Retinal pigment epithelial cell (primary cell): ENCODE data around the gene PRLHR.

Experiments
- DNase-seq: peaks from one replicate; pipeline ENCODE4 v3.0.0-alpha.2; 2010; ENCODE audit warnings: low read depth
- H3K4me3 ChIP-seq: 2 replicates; pipeline ENCODE4 v1.5.1; 2011; ENCODE audit warnings: mild to moderate bottlenecking, low read length, control low read depth, moderate library complexity
- TF ChIP-seq, protein P1 (sequence below): conservative IDR thresholded peaks from 2 replicates; pipeline ENCODE4 v1.5.1; 2011; ENCODE audit warnings: low read depth, low read length, control low read depth, inconsistent platforms

PRLHR gene

DNA sequence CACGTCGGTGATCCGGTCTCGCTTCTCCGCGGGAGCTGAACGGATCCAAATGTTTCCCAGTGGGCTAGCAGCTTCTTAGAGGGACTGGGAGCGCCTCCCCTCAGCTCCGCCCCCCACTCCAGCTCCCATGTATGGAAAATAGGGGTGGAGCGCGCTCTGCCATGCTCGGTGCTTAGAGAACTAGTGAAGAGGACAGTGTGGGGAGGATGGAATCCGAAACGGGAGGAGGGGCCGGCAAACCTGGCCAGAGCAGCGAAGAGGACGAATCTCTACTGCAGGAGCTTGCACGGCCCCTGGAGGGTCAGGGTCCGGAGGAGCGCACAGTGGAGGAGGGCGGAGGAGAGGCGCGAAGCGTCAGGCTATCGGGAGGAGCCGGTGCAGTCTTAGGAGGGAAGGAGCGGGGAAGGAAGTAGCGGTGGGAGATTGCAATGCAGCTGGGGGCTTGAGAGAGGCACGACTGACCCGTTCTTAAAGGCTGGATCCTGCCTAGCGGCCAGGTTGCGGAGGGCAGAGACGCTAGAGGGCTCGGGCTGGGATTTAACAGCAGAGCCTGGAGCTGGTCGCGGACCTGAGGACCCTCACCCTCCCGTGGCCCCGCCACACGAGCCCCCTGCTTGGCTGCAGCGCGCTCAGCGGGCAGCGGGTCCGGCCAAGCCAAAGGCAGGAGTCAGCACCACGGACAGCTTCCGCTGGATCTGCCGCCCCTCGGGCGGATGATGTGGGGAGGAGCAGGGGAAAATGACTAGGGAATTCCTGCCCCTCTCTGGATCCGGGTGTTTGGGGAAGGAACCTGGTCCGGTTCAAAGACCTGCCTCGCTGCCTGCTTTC lies at the start of gene PRLHR:
Gene PRLHR, minus strand, starts transcription at position 51 of the 828 bp plus-strand sequence. CDS start 404 bp downstream, outside the sequence.
- DNase-seq: no peak
- TF ChIP-seq, protein P1, sequence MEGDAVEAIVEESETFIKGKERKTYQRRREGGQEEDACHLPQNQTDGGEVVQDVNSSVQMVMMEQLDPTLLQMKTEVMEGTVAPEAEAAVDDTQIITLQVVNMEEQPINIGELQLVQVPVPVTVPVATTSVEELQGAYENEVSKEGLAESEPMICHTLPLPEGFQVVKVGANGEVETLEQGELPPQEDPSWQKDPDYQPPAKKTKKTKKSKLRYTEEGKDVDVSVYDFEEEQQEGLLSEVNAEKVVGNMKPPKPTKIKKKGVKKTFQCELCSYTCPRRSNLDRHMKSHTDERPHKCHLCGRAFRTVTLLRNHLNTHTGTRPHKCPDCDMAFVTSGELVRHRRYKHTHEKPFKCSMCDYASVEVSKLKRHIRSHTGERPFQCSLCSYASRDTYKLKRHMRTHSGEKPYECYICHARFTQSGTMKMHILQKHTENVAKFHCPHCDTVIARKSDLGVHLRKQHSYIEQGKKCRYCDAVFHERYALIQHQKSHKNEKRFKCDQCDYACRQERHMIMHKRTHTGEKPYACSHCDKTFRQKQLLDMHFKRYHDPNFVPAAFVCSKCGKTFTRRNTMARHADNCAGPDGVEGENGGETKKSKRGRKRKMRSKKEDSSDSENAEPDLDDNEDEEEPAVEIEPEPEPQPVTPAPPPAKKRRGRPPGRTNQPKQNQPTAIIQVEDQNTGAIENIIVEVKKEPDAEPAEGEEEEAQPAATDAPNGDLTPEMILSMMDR: no peak
- H3K4me3 ChIP-seq: no peak within 1 kb of the TSS

DNA sequence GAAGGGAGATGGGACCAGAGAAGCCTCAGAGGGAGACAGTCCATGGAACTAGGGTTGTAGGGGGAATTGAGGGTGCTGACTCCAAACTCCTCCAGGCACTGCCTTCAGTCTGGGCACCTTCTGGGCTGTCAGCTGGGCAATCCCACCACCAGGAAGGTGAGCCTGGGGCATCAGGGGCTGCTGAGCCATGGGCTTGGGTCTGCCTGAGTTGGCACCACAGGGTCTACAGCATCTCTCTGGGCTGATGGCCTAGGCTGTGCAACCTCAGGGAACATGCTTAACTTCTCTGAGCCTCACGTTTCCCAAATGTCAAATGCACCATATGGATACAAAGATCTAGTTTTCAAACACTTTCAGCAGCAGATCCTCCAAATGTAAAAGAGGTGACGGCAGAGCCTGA lies 46.8 kb upstream of the PRLHR start:
- TF ChIP-seq, protein P1: no peak
- no peak for DNase-seq
- H3K4me3 ChIP-seq: no peak overlapping the region

DNA sequence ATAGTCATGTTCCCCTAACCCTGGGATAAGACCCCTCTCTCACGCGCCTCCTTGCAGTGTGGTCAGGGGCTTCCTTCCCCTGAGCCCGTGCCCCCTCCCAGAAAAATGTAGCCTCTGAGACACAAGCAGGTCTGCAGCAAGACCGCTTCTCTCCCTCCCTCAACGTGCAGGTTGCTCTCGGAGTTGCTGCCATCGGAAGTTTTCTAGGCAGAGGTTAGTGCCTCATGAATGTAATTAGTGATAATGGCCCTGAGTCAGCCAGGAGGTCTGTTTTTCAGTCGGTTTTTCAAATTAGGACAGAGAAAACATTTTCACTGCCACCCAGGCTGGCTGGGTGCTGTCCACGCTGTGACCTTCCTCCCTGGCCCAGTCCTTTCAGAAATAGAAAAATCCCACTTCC lies 43.2 kb upstream of the PRLHR start:
- no peak overlapping the region for H3K4me3 ChIP-seq
- TF ChIP-seq, protein P1: no peak
- no peak for DNase-seq

DNA sequence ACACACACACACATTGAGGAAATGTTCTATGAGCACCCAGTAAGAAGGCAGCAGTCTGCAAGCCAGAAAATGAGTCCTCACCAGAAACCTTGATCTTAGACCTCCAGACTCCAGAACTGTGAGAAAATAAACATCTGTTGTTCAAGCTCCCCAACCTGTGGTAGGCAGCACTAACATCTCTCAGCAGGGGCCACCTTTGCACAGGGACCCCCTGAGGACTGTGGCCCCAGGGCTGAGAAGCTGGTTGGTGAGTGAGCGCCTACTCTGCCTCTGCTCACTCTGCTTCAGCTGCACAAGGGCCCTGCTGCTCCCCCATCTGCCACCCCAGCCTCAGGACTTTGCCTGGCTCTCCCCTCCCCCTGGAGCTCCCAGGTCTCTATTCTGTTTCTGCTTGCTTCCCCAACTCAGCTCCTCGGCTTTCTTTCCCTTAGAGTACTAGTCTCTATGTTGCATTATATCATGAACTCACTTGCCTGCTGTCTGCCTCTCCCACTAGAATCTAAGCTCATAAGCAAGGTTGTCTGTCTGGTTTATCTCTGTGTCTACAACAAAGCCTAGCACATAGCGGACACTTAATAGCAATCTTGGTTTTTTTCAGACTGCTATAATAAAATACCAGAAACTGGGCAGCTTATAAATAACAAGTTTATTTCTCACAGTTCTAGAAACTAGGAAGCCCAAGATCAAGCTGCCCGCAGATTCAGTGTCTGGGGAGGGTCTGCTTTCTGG lies 40.4 kb upstream of the PRLHR start:
- H3K4me3 ChIP-seq: no peak overlapping the region
- TF ChIP-seq, protein P1: no peak
- DNase-seq: no peak

DNA sequence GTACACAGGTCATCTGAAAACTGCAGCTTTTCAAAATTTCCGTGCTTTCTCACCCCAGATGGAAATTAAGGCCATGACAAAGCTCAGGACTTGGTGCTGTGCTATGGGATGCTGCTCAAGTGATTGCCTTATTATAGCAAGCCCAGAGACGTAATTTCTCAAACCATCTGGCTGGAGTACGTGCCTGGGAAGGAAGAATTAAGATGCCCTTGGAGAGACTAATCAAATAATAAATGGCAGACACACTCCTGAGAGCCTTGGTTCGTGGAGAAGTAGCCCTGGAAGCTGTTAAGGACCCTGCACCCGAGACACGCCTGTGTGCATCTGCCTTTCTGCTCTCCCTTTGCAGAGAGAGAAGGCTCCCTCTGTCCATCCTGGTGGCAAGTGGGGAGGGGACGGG lies 38.3 kb upstream of the PRLHR start:
- no peak for DNase-seq
- TF ChIP-seq, protein P1: no peak
- no peak overlapping the region for H3K4me3 ChIP-seq

DNA sequence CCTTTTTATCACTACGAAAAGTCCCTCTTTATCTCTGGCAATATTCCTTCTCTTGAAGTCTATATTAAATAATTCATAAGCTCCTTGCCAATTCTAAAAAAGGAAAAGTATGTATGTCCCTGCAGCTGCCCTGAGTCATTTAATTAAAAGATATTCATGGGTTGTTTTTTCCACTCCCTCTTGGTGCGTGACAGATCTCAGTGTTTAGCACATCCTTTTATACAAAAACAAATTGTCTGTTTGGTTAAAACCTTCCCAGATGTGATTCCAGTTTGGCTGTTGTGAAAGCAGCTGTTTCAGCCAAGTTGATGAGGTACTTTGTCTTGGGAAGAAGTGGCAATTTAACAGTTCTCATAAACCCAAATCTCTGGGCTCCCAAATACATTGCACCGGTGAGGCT lies 33.8 kb upstream of the PRLHR start:
- DNase-seq: no peak
- H3K4me3 ChIP-seq: no peak overlapping the region

More for the DNA sequence above, 33.8 kb upstream of the PRLHR start:
- TF ChIP-seq, protein P1: no peak
